Parathyroid adenoma (tissue), 2 donors: ENCODE results near the gene PM20D1.

ENCODE experiments used
- H2AFZ ChIP-seq: fragments of 300-600 bp; sonication (generic); one replicate; pipeline ENCODE4 v1.7.0; 2017; ENCODE audit warnings: antibody characterized with exemption, mild to moderate bottlenecking
- H3K27ac ChIP-seq: fragments of 300-600 bp; sonication (generic); one replicate; pipeline ENCODE4 v1.7.0; 2017
- H3K27me3 ChIP-seq: fragments of 300-600 bp; sonication (generic); one replicate; pipeline ENCODE4 v1.7.0; 2017; ENCODE audit warnings: low read length; ENCODE audit not compliant: control insufficient read depth, insufficient read depth
- H3K36me3 ChIP-seq: fragments of 300-600 bp; sonication (generic); one replicate; pipeline ENCODE4 v1.7.0; 2017; ENCODE audit warnings: low read length; ENCODE audit not compliant: control insufficient read depth, insufficient read depth
- H3K4me1 ChIP-seq: fragments of 300-600 bp; sonication (generic); one replicate; pipeline ENCODE4 v1.7.0; 2017; ENCODE audit warnings: control low read depth
- H3K4me2 ChIP-seq: fragments of 300-600 bp; sonication (generic); one replicate; pipeline ENCODE4 v1.7.0; 2017; ENCODE audit warnings: low read length
- H3K4me3 ChIP-seq: fragments of 300-600 bp; sonication (generic); one replicate; pipeline ENCODE4 v1.7.0; 2017; ENCODE audit warnings: low read depth, low read length
- H3K79me2 ChIP-seq: fragments of 300-600 bp; sonication (generic); one replicate; pipeline ENCODE4 v1.7.0; 2017; ENCODE audit warnings: control low read depth
- H3K9ac ChIP-seq: fragments of 300-600 bp; sonication (generic); one replicate; pipeline ENCODE4 v1.7.0; 2017; ENCODE audit warnings: mild to moderate bottlenecking
- H3K9me3 ChIP-seq: fragments of 300-600 bp; sonication (generic); one replicate; pipeline ENCODE4 v1.7.0; 2017; ENCODE audit warnings: low read length; ENCODE audit not compliant: control insufficient read depth
- CTCF ChIP-seq: fragments of 300-600 bp; sonication (generic); IDR thresholded peaks from one replicate; pipeline ENCODE4 v1.7.0; 2017; ENCODE audit warnings: antibody characterized with exemption, mild to moderate bottlenecking
- donor health status: primary hyperparathyroidism.

Gene PM20D1

GRCh38 chr1:205794011-205794730 is 55.8 kb downstream of the PM20D1 start:
- H2AFZ ChIP-seq = no peak overlapping the region
- H3K9ac ChIP-seq = no peak overlapping the region
- H3K36me3 ChIP-seq = no peaks in the 10 kb centered on the region
- H3K4me1 ChIP-seq = no peaks in the 10 kb centered on the region
- TF ChIP-seq CTCF = no peak
- no peaks in the 10 kb centered on the region for H3K79me2 ChIP-seq
- H3K27ac ChIP-seq = no peak overlapping the region
- no peak overlapping the region for H3K4me2 ChIP-seq
- no peaks in the 10 kb centered on the region for H3K9me3 ChIP-seq
- no peaks in the 10 kb centered on the region for H3K27me3 ChIP-seq
- no peak overlapping the region for H3K4me3 ChIP-seq

GRCh38 chr1:205792961-205793673 is 56.8 kb downstream of the PM20D1 start:
- H3K4me3 ChIP-seq = no peak overlapping the region
- no peak for TF ChIP-seq CTCF
- no peak overlapping the region for H2AFZ ChIP-seq
- H3K9me3 ChIP-seq = no peaks in the 10 kb centered on the region
- H3K4me1 ChIP-seq = no peaks in the 10 kb centered on the region
- H3K9ac ChIP-seq = no peak overlapping the region
- no peaks in the 10 kb centered on the region for H3K79me2 ChIP-seq
- no peaks in the 10 kb centered on the region for H3K36me3 ChIP-seq
- H3K4me2 ChIP-seq = no peak overlapping the region
- H3K27me3 ChIP-seq = no peaks in the 10 kb centered on the region
- H3K27ac ChIP-seq = no peak overlapping the region

GRCh38 chr1:205792481-205792881 is 57.5 kb downstream of the PM20D1 start:
- Histone ChIP-seq H3K79me2 (no peaks in the 10 kb centered on the region), H3K4me3 (no peak overlapping the region), H3K36me3 (no peaks in the 10 kb centered on the region), H3K9ac (no peak overlapping the region), H3K4me2 (no peak overlapping the region), H3K9me3 (no peaks in the 10 kb centered on the region), H3K27ac (no peak overlapping the region), H3K4me1 (no peaks in the 10 kb centered on the region), H2AFZ (no peak overlapping the region), H3K27me3 (no peaks in the 10 kb centered on the region)
- TF ChIP-seq CTCF = no peak

- H3K79me2 ChIP-seq = no peaks in the 10 kb centered on the region
- H2AFZ ChIP-seq = no peak overlapping the region
- no peaks in the 10 kb centered on the region for H3K4me1 ChIP-seq
- TF ChIP-seq CTCF = peak; percentile 58
- H3K27ac ChIP-seq = no peak overlapping the region
- no peaks in the 10 kb centered on the region for H3K9me3 ChIP-seq
- no peak overlapping the region for H3K4me2 ChIP-seq
- H3K4me3 ChIP-seq = no peak overlapping the region
- no peak overlapping the region for H3K9ac ChIP-seq
- H3K27me3 ChIP-seq = no peaks in the 10 kb centered on the region
- no peaks in the 10 kb centered on the region for H3K36me3 ChIP-seq
Observed at GRCh38 chr1:205791568-205792180, 58.3 kb downstream of the PM20D1 start.
